ENCODE data around the gene CELSR1. TPM values are rescaled to one million over a fixed set of nuclear protein-coding genes. Genes with fewer than 3 reads are reported as not detected.

The CELSR1 gene
- total RNA-seq, 4 donors from 2014 or later, result 31.7 to 72.7 (median 54.1) TPM

- DNase-seq (ENCODE audit: low spot score in 2 of 2), result no peak
- no peak overlapping the region for H3K4me3 ChIP-seq (ENCODE audit: low read depth, poor library complexity, severe bottlenecking)
- 74 to 75% methylated on average over 63 to 65 of the region's 78 CpGs for WGBS, 2 donors
- TF ChIP-seq CTCF (IDR thresholded peaks at IDR 0.05) (no peak), POLR2A (IDR thresholded peaks at IDR 0.05) (no peak)
- intact Hi-C loops (cut with DNase I; ENCODE audit: low total_unique reads), result no loop called here
These were observed 1.4 kb downstream of the CELSR1 start for GRCh38 chr22:46535876-46536536.

- no peak for TF ChIP-seq POLR2A (IDR thresholded peaks at IDR 0.05)
- no peak for TF ChIP-seq CTCF (IDR thresholded peaks at IDR 0.05)
- intact Hi-C loops (cut with DNase I; ENCODE audit: low total_unique reads), result no loop called here
- WGBS, 2 donors, result 92 to 97% methylated on average over 41 to 45 of the region's 45 CpGs
- no peak overlapping the region for H3K4me3 ChIP-seq (ENCODE audit: low read depth, poor library complexity, severe bottlenecking)
- DNase-seq (ENCODE audit: low spot score in 2 of 2), result no peak
These were observed 2.4 kb downstream of the CELSR1 start for GRCh38 chr22:46534901-46535630.

- 96 to 97% methylated on average over 29 to 30 of the region's 30 CpGs for WGBS, 2 donors
- TF ChIP-seq CTCF (IDR thresholded peaks at IDR 0.05) (no peak), POLR2A (IDR thresholded peaks at IDR 0.05) (no peak)
- H3K4me3 ChIP-seq (ENCODE audit: low read depth, poor library complexity, severe bottlenecking), result no peak overlapping the region
- intact Hi-C loops (cut with DNase I; ENCODE audit: low total_unique reads), result no loop called here
- DNase-seq (ENCODE audit: low spot score in 2 of 2), result no peak
These were observed 3.1 kb downstream of the CELSR1 start for GRCh38 chr22:46534177-46534776.

GRCh38 chr22:46533070-46533833, 4.2 kb downstream of the CELSR1 start:
- intact Hi-C loops (cut with DNase I; ENCODE audit: low total_unique reads), result no loop called here
- no peak for DNase-seq (ENCODE audit: low spot score in 2 of 2)
- no peak for TF ChIP-seq POLR2A (IDR thresholded peaks at IDR 0.05)
- no peak for TF ChIP-seq CTCF (IDR thresholded peaks at IDR 0.05)
- 64 to 87% methylated on average over 13 to 35 of the region's 41 CpGs for WGBS, 2 donors
- no peak overlapping the region for H3K4me3 ChIP-seq (ENCODE audit: low read depth, poor library complexity, severe bottlenecking)

- 23 to 47% methylated on average over 3 of the region's 3 CpGs for WGBS, 2 donors
- no peak for TF ChIP-seq POLR2A (IDR thresholded peaks at IDR 0.05)
- TF ChIP-seq CTCF (IDR thresholded peaks at IDR 0.05), result no peak
- no peak for DNase-seq (ENCODE audit: low spot score in 2 of 2)
- H3K4me3 ChIP-seq (ENCODE audit: low read depth, poor library complexity, severe bottlenecking), result no peak overlapping the region
- intact Hi-C loops (cut with DNase I; ENCODE audit: low total_unique reads), result no loop called here
These were observed 5.0 kb downstream of the CELSR1 start for GRCh38 chr22:46532416-46532815.

Measured in lower leg skin (tissue), 4 donors.